GM12874 (cell line): ENCODE results near the gene FBXO8.

Experiments
- CTCF ChIP-seq: IDR thresholded peaks from 2 replicates; pipeline ENCODE4 v1.5.1; 2011; ENCODE audit warnings: low read depth, mild to moderate bottlenecking, control low read depth, low read length, moderate library complexity; ENCODE audit not compliant: insufficient read depth

Gene FBXO8

GRCh38 chr4:174304664-174305063 is 21.2 kb upstream of the FBXO8 start:
- no peak for TF ChIP-seq CTCF

GRCh38 chr4:174303687-174304086 is 20.2 kb upstream of the FBXO8 start:
- no peak for TF ChIP-seq CTCF

GRCh38 chr4:174292473-174292872 is 9.0 kb upstream of the FBXO8 start:
- no peak for TF ChIP-seq CTCF

GRCh38 chr4:174286870-174287269 is 3.4 kb upstream of the FBXO8 start:
- TF ChIP-seq CTCF: no peak

- no peak for TF ChIP-seq CTCF
Observed at GRCh38 chr4:174284487-174284886, 1.0 kb upstream of the FBXO8 start.

- no peak for TF ChIP-seq CTCF
Observed at GRCh38 chr4:174282836-174283506, 496 bp downstream of the FBXO8 start.

GRCh38 chr4:174281901-174282300 is 1.6 kb downstream of the FBXO8 start:
- TF ChIP-seq CTCF: no peak

GRCh38 chr4:174281182-174281737 is 2.2 kb downstream of the FBXO8 start:
- no peak for TF ChIP-seq CTCF
